HG03442 (cell line): Measurements from ENCODE around the gene LAMA3.

ENCODE experiments used
- ATAC-seq: cut with Tn5 transposase; IDR thresholded peaks from one replicate; pipeline ENCODE4 v1.9.1; 2021; ENCODE audit warnings: mild to moderate bottlenecking, moderate library complexity; ENCODE audit not compliant: unreplicated experiment

Gene LAMA3

GRCh38 chr18:23990474-23991410, 301.5 kb downstream of the LAMA3 start:
- no peak for ATAC-seq

DNA sequence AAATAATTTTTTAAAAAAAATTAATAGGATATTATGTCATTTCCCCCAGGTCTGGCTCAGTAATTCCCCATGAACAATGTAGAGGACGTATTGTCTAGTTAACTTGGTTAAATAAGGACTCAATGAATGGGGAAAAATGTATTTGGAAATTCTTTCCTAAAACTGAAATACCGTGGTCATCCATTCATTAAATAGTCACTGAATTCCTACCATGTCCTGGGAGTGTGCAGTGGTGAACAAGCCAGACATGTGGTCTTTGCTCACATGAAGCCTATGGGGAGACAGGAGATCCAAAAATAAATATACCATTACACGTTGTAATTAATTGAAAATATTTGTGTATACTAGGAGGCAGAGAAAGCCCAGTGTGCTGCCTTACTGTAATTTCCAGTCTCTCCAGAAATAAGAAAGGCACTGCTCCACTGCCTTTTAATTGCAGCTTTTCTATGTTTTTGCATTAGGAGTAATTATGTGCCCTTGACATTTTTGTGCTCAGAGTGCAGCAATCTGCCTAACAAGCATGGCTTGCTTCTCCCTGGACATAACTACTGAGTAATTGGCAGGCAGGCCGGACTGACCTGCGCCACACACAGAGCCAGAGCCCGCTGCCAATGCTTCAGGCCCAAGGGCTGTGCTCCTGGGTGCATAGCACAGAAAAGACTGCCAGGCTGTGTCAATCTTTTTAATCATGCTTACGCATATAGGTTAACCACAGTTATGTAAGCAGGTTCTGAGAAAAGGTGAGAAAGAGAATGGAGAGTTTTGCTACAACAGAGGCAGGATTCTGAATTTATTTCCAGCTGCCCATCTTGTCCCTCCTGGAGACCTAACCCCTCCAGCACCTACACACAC, 303.1 kb downstream of the LAMA3 start:
- ATAC-seq, result no peak

GRCh38 chr18:23992941-23993280, 303.7 kb downstream of the LAMA3 start:
- ATAC-seq, result no peak

DNA sequence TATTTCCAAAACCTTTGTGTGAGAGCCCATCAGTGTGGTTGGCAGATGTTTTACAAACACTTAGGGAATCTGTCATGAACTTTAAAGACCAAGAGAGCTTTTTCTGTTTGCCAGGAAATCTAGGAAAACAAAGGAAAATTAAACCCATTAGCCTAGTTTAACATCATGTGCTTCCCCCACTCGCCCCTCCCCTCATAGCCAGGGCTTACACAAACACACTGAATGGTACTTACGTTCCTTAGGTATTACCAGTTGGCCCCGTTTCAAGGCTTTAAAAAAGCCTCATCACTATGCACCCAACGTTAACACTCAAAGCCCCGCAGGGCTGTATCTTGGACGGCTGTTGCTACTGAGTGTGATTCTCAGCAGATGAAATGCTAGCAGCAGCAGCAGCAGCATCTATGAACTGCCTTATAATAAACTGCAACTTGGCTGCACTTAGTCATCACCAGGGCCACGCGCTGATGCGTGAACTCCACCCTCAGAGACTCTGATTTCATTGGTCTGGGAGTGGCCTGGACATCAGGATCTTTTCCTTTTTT, 305.2 kb downstream of the LAMA3 start:
- ATAC-seq, result peak; percentile 47

DNA sequence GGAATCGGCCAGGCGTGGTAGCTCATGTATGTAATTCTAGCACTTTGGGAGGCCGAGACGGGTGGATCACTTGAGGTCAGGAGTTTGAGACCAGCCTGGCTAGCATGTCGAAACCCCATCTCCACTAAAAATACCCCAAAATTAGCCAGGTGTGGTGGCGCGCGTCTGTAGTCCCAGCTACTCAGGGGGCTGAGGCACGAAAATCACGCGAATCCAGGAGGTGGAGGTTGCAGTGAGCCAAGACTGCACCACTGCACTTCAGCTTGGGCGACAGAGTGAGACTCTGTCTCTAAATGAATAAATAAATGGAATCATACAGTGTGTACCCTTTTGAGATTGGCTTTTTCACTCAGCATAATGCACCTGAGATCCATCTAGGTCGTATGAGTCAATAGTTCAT, 305.9 kb downstream of the LAMA3 start:
- no peak for ATAC-seq

DNA sequence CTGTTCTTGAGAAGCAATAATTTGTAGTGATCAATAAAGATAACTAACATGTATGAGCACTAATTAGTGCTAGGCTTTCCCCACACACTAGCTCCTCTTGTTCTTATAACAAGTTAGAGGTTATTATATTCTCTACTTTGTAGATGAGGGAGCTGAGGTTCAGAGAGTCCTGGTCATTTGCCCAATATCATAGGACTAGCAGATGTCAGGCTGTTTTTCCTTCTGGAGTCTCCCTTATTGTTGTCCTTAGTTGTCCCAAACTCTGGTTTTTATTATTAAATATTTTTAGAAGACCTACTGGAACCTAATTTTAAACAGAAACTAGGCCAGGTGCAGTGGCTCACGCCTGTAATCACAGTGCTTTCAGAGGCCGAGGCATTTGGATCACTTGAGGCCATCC, 308.8 kb downstream of the LAMA3 start:
- no peak for ATAC-seq

DNA sequence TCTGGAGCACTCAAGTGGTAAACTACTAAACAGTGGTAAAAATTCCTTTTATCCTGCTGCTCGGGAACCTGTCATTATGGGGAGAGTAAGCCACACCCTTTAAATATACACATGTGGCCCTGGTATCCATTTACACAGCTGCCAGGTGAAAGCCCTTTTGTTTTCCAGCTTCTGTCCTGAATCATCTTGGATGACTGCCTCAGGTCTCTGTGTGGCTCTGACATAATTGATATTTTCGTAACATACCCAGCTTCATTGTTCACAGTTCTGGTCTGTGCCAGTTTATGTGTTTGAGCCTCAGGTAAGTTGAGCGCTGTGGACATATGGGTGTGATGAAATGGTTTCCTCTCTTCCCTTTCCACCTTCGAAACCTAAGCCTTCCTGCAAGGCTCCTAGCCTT, 309.6 kb downstream of the LAMA3 start:
- no peak for ATAC-seq

DNA sequence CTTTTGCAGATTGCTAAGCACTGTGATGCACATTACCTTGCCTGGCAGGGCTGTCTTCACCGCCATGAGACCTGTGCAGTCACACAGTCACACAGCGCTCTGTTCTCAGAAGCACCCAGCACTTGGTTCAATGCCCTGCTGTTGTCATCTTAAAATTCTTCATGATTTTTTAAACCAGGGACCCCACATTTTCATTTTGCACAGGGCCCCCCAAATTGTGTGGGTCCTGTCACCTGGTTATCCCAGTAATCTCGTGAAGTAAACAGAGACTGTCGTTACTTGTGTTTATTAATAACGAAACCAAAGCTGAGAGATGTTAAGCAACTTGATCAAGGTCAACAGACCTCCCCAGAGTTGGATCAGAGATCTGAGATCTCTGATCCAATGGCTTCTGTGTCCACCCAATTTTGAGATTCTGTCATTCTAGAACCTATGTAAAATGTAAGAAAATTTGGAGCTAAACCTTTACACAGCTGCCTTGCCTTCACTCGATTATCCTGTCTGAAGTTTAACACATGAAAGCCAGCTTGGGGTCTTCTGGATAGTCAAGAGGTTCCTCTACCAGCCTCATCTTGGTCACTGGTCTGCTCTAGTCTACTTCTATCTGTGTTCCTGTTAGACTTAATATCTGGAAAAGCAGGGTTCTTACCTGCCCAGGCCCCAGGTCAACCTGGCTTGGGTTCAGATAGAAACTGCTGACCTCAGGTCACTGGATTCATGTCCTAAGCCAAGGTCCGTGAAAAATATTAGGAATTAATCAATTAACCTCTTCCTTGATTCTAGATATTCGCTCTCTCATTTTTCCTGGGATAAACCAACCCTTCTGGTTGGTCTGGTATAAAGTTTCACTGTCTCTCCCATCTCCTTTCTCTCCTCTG, 311.6 kb downstream of the LAMA3 start:
- ATAC-seq, result peak; percentile 55

DNA sequence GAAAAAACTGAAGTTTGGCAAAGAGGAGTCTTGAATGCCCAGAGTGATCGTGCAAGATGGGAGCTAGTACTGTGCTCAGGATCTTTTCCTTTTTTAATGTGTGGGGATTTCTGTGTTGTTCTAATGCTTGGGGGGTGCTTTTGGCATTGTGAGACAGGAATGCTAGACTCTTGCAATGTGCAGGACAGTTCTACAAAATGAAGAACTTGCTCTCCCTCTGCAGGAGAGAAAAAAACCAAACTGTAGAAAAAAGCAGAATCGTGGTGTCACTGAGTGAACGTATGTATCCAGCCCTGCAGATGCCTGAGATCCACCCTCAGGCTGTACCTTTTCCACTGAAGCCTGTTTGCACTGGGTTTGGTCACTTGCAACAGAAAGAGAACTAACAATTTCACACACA, 313.2 kb downstream of the LAMA3 start:
- ATAC-seq, result no peak

- no peak for ATAC-seq
Measured at GRCh38 chr18:24003288-24003687, 314.0 kb downstream of the LAMA3 start.

DNA sequence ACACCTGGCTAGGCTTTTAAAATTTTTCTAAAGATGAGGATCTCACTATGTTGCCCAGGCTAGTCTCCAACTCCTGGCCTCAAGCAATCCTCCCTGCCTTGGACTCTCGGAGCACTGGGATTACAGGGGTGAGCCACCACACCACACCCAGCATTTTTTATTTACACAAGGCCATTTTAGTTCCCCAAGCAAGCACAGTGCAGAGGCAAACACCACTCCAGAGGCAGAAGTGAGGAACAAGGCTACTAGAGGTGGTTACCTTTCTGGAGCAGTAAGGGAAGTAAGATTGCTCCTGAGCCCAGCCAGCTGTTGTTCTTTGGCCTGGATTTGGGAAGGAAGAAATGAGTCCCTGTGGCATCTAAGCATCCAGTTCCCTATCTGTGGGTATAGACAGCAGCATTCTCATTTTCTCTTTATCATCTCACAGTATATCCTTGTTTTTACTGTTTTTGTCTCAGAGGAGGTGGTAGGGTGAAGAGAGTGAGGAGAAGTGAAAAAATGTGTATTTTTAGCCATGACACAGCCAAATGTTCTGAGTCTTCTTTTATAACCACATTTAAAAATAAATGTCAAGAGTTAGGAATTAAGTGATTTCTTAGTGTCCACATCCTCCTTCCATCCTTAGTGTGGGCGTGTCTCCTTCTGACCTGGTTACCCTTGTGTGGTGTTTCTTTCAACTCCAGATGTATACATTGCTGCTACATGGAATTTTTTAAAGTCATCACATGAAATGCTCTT, 314.8 kb downstream of the LAMA3 start:
- no peak for ATAC-seq
